GM18511 (cell line): Measurements from ENCODE around the gene GALNT7.
A peak's percentile ranks its signal among the peaks of the same experiment; 100 is the strongest.

Source experiments
- ATAC-seq: cut with Tn5 transposase; IDR thresholded peaks from one replicate; pipeline ENCODE4 v1.9.1; 2021; ENCODE audit warnings: mild to moderate bottlenecking, moderate library complexity; ENCODE audit not compliant: unreplicated experiment

Gene GALNT7

DNA sequence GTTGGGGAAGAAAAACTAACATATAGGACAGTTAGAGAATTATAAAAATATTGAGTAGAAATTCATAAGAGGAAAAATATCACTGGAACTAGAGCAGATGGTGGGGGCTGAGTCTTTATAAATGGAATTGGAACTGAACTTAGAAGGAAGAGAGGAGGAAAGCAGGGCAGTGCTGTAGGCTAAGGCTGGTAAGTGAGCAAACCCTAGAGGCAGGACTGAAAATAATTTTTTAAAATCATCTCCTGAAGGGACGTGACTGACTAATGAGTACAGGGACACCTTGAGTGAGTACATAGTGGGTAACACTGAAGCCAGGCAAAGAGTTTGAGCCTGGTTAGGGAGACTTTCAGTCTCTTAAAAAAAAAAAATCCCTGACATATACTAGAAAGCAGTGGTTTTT, 63.3 kb downstream of the GALNT7 start:
- ATAC-seq: peak; percentile 64

DNA sequence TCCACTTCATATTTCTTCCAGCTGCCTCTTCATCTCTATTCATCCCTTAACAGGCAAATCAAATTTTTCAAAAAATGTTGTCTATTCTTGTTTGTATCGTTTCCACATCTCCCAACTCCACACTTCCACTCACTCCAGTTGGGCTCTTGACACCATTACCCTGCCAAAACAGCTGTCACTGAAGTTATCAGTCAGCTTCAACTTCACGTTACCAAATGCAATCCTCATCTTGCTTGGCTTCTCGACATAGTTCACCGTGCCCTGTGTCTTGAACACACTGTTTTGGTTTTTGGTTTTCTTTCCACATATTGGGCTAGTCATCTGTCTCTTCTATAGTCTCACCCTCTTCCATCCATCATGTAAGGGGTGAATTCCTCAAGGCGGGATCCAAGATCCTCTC, 65.2 kb downstream of the GALNT7 start:
- no peak for ATAC-seq

DNA sequence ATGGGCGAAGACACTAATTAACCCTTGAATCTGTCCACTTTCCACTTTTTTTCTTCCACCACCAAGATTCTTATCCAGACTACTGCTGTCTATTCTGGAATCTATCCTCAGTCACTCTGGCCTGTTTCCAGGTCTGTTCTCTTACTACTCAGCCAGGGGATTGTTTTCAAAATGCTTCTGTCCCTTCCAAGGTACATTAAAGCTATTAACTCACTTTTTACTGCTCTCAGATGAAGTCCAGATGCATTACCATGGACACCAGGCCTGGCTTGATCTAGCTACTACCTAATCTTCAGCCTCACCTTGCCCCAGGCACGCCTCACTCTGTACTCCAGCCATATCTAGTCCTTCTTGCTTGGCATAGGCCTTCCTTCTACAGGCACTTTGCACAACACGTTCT, 66.4 kb downstream of the GALNT7 start:
- ATAC-seq: no peak

DNA sequence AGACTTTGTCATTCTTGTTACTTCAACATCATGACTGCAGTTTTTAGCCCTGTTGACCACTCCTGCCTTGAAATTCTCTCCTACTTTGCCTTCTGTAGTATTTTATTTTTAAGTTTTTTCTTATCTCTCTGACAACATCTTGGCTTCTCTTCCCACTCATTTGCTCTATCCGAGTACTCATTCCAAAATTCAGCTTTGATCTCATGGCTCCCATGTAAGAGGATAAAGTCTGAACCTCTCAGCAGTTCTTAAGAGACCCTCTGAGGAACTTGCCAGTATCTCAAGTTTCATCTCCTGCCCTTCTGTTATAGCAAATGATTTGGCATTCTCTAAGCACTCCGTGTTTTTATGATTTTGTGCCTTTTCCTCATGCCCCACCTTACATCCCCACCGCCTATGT, 67.7 kb downstream of the GALNT7 start:
- ATAC-seq: no peak

DNA sequence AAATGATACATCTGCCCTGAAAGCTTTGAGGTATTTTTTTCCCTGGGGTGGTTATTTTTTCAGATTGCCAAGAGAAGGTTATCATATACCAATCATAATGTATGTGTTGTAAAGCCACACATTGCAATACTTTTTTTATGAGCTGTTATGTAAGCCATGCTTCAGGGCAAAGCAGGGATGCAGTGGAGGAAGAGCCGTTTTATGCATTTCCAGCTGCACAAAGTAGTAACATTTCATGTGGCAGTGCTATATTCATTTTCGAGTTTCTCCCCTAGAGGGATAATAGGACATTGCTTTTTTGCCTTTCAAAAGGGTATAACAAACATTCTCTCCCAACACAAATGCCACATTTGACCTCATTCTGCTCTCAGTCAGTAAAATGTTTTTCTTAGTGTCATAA, 68.5 kb downstream of the GALNT7 start:
- no peak for ATAC-seq

DNA sequence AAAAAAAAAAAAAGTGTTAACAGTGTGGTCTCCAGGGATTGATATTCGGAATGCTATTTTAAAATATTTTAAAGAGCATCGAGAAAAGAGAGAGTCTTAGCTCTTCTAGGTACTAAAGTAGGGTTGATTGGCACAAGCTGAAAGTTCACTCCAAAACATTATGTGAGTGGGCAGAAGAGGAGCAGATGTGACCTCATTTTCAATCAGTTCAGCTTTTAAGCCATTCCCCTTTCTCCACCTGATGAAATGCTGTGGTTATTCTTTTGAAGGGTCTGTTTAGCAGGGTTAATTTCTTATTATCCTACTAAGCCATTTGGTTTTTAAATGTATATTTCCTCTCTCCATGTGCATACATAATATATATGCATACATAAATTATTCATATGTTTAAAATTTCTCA, 69.2 kb downstream of the GALNT7 start:
- no peak for ATAC-seq

DNA sequence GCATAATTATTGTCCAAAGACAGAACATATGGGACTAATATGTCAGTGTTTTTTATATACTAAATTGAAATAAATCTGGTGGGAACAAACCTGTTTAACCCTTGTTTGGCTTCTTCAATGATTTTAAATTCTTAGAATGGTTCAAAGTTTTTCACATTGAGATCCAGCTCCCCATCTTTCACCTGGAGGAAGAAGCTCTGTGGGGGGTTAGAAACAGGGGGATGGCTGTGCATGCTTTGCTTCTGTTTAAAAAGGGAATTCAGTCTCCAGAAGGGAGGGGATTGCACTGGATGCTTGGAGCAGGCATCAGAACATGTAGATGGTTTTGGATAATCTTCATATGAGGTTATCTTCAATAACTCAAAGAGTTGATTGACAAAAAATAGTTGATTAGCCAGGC, 72.1 kb downstream of the GALNT7 start:
- ATAC-seq: no peak

DNA sequence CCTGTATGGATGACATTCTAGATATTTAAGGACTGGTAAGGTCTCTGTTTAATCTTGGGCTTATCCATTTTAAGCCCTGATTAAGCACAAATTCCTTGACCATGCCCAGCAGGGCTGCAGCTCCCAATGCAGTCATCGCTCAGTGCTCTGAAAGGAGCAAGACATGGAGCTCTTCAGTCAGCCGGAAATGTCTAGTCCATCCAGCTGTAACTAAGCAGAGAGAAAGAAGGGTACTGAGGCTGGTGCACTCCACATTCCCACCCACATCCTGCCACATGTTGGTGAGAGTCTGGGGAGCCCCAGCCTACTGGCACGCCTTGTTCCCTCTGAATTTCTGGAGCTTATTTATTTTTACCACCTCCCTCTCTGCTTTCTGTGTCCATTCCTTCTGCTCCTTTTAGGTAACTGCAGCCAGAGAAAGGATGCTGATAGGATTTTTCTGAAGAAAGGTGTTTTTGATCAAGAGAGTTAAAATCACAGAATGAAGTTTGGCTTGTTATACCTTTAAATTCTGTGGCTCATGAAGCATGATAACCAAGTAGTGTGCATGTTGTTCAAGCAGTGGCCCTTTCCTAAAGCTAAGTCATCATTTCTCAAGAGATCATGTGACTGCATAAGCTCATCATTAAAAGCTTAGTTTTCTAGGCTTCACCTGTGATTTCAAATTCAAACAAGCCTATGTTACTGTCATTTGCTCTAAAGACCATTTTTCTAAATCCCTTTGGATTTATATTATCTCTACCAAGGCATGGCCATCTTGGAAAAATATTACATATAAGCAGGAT, 74.0 kb downstream of the GALNT7 start:
- no peak for ATAC-seq

DNA sequence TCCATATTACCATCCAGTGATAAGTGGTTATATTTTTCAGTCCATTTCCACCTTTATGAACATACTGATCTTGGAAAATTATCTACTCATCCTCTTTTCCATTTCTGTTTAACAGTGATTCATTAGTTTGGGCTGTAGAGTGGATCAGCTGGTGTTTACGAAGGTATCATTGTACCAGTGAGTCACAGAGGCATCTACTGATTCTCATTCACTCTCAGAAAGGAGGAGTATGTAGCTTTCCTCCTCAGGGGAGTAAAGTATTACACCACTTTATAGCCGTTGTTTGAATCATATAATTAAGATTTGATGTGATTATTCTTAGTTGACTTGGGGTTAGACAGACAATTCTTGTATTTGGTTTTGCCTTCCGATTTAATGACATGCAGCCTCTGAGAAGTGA, 74.7 kb downstream of the GALNT7 start:
- no peak for ATAC-seq

DNA sequence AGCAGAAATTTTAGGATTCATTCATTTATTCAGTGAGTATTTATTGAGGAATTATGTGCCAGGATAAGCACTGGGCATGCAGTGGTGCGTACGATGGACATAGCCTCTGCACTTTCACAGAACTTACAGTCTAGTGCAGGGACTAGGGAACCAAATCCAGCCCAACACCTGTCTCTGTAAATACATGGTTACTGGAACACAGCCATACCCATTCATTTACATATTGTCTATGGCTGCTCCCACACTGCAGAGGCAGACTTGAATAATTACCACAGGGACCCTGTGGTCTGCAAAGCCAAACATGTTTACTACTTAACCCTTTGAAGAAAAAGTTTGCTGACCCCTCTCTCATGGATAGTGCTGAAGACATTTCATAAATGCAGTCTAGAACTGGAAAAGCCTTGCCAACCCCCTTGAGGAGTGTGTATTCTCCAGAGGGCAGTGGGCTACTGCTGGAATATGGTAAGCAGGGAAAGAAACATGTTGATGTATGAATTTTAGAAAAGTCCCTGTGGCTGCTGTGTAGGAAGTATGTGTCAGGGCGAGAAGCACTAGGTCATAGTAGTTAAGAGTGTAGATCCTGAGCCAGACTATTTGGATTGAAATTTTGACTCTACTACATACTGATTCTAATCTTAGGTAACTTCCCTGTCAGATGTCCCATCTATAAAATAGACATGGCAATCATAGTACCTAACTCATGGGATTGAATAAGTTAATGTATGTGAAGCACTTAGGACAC, 75.5 kb downstream of the GALNT7 start:
- peak; percentile 74 for ATAC-seq

DNA sequence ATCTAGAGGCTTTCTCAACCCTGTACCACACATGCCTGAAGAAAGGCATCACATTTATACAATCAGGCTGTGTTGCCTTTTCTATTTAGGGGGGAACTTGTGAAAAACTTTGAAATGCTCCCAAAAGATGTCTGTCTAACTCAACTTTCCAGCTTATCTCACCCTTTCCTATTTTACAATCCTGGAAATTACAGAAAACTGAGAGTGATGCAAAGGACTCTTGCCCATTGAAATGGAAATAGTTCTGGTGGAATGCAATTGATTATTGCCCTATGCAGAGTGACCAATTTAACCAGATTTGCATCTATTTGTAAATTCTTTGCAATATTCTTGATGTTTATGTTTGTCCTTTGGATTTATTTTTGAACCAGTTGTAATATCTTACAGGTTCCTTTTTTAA, 77.3 kb downstream of the GALNT7 start:
- no peak for ATAC-seq

DNA sequence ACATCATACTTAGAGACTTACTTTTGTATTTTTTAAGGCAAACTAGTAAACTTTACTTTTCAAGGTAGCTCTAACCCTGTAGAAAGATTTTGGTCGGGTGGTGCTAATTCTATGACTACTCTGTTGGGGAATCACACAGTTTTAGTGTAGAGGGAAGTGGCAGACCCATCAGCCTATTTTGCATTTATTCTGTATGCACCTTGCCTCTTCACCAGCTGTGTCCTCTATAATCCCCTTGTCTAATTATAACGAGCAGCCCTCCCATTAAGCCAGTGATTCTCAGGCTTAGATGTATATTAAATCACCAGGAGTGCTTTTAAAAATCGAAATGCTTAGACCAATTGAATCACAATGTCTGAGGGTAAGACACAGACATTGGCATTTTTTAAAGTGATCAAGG, 78.1 kb downstream of the GALNT7 start:
- ATAC-seq: peak; percentile 52

DNA sequence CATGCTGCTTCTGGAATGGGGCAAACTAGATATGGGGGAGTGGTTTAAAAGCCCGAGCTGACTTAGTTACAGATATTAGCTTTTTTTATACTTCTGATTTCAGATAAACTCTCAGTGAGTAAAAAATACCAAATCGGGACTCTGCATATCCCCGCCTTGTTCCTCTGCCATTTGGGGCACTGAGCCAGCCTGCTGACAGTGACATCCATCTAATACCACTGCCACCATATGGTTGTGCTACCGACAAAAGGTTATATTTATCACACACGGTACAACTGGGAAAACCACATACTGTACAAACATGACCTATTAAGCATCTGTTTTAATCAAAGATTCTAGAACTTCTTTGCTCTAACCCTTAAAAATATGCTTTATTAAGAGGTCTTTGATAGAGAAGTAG, 78.7 kb downstream of the GALNT7 start:
- ATAC-seq: no peak

DNA sequence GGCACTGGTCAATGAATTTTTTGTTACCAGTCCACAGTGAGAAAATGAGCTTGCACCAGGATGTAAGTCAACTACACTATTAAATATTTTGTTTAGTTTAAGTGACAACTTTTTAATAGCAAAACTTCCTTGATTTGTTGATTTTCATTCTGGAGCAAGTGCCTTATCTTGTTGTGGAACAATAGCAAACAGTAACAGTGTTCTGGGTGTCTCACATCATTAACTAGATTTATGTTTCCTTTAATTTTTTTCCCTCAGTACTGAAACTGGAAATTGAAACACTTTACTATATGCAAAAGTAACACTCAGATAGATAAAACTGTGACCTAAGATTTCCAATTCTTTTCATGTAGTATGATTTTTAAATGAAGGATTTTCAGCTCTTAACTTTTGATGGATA, 80.1 kb downstream of the GALNT7 start:
- ATAC-seq: no peak

DNA sequence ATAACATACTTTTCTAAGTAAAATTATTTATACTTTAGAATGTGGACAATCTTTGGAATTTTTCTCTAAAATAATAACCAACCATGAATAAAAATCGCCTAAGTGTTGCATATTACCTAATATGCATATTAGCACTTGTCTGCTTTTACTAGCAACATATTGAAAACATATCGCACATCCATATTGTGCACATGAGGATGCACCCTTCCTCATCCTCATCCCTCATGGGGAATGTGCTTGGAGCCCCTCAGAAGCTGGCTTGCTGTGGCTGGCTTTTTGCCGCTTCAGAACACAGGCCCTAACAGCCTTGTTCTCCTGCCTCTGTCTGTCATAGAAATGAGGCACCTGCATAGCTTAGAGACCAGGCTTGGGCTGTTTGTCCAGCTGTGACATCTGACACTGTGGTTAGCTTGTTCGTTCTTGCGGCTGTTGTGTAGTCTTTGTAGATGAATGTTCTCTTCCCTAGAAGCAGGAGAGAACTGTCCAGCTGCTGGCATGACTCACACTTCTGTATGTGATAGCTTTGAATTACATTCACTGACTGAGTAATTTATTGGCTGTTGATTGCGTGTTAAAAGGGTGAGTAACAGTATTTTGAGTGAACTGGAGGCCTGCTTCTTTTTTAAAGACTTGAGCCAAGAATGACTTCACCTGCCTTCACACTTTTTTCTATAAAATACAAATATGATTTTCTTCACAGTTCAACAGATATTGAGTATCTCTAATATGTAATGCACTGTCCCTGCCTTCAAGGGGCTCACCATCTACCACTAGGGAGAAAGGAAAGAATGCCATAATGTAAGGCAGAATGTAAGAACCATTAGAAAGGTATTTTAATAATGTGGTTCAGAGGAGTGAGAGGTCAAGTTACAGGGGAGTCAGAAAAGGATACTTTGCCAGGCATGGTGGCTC, 83.7 kb downstream of the GALNT7 start:
- ATAC-seq: peak; percentile 86

DNA sequence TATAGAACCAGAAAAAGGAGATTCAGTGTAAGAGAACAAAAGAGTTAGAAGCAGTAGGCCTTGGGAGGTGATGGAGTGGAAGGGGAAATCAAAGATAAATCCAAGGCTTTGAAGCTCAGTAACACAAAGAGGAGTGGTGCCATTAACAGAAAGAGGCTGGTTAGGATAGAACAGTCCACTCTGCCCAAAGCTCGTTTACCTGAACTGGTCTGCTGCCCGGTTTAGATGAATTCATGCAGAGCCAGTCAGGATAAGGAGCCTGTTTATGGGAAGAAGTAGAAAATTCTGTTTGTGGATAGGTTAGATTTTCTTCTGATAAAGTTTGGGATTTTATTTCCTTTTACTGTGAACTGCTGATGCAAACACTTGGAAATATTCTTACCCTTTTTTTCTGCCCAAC, 85.0 kb downstream of the GALNT7 start:
- ATAC-seq: no peak

DNA sequence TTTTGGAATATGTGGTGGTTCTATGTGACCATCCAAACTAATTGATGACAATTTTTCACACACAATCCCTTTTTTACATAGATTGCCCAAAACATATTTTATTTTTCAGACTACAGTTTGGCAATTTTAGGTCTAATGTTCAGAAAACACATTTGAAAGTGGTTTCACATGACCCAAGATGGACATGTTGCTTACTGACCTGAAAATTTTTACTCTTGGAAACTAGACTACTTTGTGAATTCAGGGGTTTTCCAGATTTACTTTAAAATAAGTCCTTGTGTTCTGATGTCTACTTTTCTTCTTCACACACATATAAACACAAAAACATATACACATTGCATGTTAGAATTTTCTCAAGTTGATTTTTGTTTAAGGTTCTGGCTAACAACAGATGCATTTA, 86.0 kb downstream of the GALNT7 start:
- ATAC-seq: peak; percentile 25

DNA sequence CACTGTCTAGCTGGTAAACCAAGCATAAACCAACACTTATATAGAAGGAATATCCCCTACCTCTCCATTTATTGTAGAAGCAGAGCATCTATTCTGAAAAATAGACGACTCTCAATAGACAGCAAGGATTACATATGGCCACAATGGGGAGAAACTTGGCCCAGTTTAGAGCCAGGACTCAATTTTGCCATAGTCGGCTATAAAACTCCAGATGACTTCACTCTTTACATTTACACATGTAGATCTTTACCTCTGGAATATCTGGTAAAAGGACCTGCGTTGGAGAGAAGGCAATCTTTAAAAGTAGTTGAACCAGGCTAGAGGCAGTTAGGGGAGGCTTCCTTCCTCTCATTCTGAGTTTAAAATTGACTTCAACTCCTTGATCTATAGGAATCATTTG, 88.2 kb downstream of the GALNT7 start:
- no peak for ATAC-seq

DNA sequence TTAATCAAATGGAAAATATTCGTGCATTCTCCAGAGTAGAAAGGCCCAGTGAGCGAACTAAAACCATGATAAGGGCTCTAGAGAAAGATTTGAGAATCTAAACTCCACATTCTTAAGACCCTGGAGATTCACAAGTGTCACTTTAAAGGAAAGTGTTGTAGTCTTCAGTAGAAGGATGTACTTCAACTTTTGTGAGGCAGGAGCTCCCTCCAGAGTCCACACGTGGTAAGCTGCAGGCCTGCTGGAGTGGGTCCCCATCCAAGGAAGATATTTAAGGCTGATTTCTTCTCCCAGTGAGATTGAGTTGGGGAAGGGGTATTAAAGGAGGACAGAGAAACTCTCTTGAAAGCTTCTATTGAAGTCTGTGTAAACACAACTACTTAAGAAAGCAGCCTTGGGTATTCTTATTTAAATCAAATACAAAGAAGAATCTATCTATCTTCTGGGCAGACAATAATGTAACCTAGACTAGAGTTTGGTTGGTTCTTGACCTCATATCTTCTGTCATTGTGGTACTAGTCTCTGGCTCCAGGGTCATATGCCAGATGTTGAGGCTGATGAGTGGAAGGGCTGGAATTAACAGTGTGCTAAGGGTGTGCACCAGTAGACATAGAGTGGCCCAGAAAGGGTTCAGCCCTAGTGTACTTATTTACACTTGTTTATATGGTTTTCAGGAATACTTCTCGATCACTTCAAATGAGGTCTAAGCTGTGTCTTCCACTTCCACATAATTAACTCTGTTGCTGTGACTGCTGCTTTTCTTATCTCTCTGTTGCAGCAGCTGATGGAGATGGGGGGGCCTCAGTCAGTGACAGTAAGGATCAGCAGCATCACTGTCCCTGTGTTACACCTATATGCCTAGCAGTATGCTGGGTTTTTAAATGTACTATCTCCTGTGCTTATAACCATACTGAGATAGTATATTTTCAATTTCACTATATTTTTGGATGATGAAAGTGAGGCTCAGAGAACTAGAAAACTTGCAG, 89.4 kb downstream of the GALNT7 start:
- ATAC-seq: peak; percentile 90

DNA sequence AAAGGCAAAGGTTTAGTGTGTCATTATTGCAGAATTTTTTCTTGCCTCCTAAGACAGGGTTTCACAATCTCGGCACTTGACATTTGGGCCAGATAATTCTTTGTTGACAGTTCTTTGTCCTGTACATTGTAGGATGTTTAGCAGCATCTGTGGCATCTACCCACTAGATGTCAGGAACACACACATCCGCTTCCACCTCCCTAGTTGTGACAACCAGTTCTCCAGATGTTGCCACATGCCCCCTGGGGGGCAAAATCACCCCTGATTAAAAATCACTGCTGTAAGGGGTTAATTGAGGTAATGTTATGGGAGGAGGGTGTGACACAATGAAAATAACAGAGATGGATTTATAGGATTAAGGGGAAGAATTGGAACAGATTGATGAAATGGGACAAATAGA, 90.3 kb downstream of the GALNT7 start:
- no peak for ATAC-seq
